Measurements from ENCODE around the gene TMEM14B.
A peak's percentile ranks its signal among the peaks of the same experiment; 100 is the strongest.
"Not testable (repeated sequence)": the region's sequence is repeated elsewhere in the genome, so short reads cannot be mapped to it uniquely, and the experiment has no call there.

The TMEM14B gene

GRCh38 chr6:10749734-10750133 lies 2.1 kb downstream of the TMEM14B start:
- DNase-seq = no peak

- DNase-seq = not testable (repeated sequence)
Measured at GRCh38 chr6:10750568-10750967, 3.0 kb downstream of the TMEM14B start.

GRCh38 chr6:10751757-10752156 lies 4.2 kb downstream of the TMEM14B start:
- peak; percentile 22 to 32 for DNase-seq

GRCh38 chr6:10756085-10756484 lies 8.5 kb downstream of the TMEM14B start:
- no peak for DNase-seq

- DNase-seq = peak in 1 of 2 donors; percentile 32
Measured at GRCh38 chr6:10759312-10759839, 11.8 kb downstream of the TMEM14B start.

- no peak for DNase-seq
Measured at GRCh38 chr6:10759884-10760329, 12.3 kb downstream of the TMEM14B start.

GRCh38 chr6:10763006-10763405 lies 15.4 kb downstream of the TMEM14B start:
- DNase-seq = no peak

GRCh38 chr6:10769419-10769818 lies 21.8 kb downstream of the TMEM14B start:
- no peak for DNase-seq

- no peak for DNase-seq
Measured at GRCh38 chr6:10771371-10771894, 23.8 kb downstream of the TMEM14B start.

- DNase-seq = no peak
Measured at GRCh38 chr6:10778230-10778629, 30.6 kb downstream of the TMEM14B start.

- DNase-seq = no peak
Measured at GRCh38 chr6:10779076-10779475, 31.5 kb downstream of the TMEM14B start.

- DNase-seq = no peak
Measured at GRCh38 chr6:10791673-10792072, 44.1 kb downstream of the TMEM14B start.

GRCh38 chr6:10792101-10792500 lies 44.5 kb downstream of the TMEM14B start:
- DNase-seq = no peak

GRCh38 chr6:10793035-10793434 lies 45.4 kb downstream of the TMEM14B start:
- no peak for DNase-seq

- DNase-seq = no peak
Measured at GRCh38 chr6:10793695-10794094, 46.1 kb downstream of the TMEM14B start.

GRCh38 chr6:10794239-10794638 lies 46.6 kb downstream of the TMEM14B start:
- no peak for DNase-seq

GRCh38 chr6:10800810-10801209 lies 53.2 kb downstream of the TMEM14B start:
- no peak for DNase-seq

GRCh38 chr6:10801224-10801848 lies 53.7 kb downstream of the TMEM14B start:
- peak; percentile 60 to 67 for DNase-seq

Measured in CD4-positive, alpha-beta T cell treated with Interleukin-1 beta for 1 hour (primary cell).